Bone marrow (tissue), 2 donors: ENCODE measurements around the gene KCNN2.

Experiments
- DNase-seq, 2 donors: peaks; one replicate each; lab custom pipeline; 2025; lab: John Stamatoyannopoulos, UW

KCNN2 gene

DNA sequence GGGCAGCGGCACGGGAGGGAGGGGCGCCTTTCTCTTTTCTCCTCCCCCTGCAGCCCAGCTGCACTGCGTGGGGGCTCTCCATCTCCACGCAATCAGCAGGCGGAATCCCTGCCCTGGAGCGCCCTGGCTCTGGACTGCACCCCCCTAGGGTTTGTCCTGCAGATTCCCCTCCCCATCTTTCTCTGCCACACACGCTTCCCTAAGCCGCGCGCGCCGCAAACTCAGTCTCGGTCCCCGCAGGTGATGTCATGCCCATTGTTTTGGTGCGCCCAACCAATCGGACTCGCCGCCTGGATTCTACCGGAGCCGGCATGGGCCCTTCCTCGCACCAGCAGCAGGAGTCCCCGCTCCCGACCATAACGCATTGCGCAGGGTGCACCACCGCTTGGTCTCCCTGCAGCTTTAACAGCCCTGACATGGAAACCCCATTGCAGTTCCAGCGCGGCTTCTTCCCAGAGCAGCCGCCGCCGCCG is at the start of gene KCNN2:
Gene KCNN2, plus strand, starts transcription at position 347 of the 473 bp plus-strand sequence. Its CDS starts 70 bp downstream, at position 417.
- DNase-seq, result no peak

DNA sequence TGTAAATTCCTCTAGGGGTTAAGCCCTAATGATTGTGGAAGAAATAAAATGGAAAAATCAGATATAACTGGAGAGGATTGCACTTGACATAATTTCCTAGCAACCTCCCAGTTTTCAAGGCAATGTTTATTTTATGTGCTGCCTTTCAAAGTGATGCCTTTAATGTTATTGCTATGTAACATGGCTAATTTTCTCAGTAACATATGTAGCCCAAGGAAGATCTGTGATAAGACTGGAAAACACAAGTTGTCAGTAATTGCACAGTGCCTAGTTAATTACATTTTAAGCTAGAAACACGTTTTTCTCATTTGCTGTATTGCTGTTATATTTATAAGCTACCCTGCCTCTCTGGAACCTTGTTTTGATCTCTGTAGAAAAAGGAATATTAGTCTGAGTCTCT is 49.2 kb upstream of the KCNN2 start:
- no peak for DNase-seq

DNA sequence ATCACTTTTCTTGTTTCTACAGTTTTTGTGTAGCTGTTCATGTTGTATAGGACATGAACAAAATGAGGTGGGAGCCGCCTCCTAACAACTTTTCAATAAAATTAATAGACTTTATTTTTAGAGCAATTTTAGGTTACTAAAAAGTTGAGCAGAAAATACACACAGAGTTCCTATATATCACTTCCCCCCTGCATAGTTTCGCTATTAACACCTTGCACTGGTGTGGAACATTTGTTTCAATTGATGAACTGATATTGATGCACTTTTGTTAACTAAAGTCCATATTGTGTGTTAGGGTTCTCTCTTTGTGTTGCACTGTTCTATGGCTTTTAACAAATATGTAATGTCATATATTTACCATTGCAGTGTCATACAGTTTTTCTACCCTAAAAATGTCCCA is 47.8 kb upstream of the KCNN2 start:
- no peak for DNase-seq

DNA sequence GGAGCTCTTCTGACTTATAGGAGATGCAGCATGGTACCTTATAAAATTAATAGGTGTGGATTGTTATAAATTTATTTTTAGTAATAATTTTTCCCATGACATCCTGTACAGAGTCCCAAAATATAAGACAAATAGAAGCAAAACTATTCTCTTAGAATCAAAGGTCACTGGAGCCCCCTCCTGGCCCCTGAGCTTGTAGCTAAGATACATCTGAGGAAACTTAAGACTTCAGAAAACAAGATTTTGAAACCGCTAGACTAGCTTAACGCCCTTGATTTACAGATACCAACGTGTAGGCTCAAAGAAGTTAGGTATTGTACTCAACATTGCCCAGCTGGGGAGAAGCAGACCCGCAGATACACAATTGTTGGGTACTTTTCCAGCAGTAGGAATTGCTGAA is 45.7 kb upstream of the KCNN2 start:
- no peak for DNase-seq

DNA sequence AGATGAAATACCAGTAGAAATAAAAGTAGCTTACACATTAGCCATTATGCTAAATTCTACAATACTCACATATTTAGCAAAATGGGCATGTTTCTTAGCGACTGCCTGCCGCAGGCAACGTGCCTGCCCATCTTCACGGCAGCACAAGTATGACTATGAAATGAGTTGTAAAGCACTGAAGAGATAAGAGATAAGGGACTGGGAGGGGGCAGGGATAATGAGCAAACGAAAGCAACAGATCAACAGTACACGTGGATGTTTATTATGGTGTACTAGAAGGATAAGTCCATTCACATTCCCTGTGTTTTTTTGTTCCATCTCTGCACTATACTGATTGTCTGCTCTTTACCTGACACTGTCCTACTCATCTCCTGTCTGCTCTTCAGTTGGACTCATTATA is 44.1 kb upstream of the KCNN2 start:
- no peak for DNase-seq

DNA sequence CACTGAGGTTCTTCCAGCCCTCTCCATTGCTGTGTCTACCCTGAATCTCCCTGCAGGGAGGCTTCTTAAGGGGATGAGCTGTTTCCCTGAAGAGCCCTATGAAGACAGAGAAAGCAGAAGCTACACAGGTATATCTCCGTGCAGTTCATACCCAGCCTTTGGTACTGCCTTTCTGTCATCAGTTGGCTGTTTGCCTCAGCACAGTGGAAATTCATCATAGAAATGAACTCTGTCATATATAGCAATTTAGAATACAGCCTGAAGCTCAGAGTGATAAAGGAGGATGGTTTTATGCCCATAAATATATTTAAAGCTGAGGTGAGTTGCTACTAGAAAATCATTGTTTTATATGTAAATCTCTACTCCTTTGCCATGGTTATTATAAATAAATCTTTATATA is 42.6 kb upstream of the KCNN2 start:
- DNase-seq, result no peak

DNA sequence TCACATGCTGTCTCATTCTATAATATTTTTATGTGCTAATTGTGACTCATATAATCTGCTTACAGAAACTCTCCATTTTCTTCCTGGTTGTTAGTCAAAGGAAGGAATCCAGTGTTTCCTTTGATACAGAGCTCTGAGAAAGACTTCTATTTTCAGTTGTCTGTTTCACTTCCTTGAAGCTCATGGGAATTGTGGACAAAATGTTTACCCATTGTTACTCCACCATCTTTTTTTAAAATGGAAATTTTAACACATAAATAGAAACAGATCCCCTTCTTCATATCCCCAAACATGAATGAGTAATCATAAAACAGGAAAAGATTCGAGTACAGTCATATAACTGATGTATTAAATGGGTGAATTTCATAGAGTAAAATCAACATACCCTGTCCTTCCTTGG is 42.0 kb upstream of the KCNN2 start:
- no peak for DNase-seq

DNA sequence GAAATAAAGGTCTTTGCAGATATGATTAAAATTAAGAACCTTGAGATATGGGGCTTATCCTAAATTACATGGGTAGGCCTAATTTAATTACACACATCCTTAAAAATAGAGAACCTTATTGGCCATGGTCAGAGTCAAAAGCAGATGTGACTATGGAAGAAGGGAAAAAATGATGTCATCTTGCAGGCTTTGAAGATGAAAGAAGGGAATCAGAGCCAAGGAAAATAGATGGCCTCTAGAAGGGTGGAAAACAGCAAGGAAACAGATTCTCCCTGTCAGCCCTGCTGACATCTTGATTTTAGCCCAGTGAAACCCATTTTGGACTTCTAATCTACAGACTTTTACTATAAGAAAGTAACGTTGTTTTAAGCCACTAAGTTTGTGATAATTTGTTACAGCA is 37.6 kb upstream of the KCNN2 start:
- no peak for DNase-seq

DNA sequence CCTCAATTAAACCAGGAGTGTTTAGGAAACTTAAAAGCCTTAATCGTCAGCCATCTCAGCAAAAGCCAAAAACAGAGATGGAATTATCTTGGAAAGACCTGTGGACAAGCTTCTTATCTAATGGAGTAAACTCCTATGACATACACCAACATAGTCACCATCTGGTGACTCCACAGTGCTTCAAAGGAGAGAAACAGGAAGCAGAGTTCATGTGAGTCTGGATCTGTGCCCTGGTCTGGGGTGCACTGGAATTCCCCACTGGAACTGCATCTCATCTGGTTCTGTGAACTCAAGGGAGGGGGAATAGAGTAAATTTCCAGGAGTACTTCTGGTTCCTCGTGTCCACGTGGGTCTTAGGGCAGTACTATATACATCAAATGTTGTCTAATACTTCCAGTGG is 36.3 kb upstream of the KCNN2 start:
- DNase-seq, result no peak

DNA sequence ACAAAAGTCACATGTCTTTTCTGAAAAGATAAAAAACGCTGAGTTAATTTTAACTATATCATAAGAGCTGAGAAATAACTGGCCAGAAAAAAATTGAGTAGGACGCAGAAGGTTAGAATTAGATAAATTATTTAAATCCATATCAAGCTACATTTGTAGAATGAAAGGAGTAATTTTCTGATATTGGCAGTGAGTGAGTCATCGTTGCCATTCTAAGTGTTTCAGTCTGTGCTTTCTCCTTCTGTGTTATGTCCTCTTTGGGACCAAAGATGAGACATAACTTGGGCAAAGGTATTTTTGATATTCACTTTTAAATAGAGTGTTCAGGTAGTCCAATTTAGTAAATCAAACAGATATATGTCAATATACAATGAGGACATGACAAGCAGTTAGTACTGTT is 34.4 kb upstream of the KCNN2 start:
- no peak for DNase-seq

DNA sequence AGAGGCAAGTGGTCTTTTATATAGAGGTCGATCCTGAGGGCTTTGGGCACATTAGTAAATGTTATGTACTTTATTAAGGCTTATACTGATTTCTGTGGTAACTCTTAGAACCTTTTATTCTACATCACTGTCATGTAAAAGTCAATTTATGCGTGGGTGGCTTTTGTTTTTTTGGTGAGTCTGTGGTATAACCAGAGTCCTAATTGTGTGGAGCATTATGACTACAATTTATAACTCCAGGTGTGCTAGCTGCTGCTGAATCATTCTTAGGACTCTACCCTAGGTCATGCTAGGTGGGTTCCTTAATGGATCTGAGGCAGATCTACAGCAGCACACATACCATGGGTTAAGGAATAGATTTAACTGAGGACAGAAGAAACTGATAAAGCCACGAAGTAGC is 33.9 kb upstream of the KCNN2 start:
- no peak for DNase-seq

DNA sequence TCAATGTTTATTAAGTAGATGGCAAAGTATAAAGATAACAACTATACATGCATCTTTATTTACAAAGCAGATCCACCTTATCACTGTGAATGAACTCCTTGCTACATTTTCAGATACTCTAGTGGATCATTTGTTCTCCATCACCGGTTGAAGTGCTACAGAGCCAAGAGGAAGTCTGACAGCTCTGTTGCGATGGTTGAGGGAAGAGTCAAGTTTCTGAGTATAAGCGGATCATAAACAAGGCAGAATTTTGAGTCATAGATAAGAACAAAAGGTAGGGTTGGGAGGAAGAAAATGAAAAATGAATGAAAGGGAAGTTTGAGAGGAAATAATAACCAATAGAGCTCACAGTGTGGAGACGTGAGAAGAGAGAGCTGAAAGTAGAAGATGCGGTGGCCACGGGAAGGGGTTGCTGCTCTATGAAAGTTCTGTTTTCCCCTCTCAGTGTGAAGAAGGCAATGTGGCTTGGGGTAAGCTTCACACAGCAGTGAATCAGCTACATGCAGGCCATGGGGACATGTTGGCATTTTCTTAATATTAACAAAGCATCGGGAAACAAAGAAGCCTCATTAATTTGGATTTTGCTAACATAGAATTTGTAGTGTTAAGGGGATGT is 30.8 kb upstream of the KCNN2 start:
- DNase-seq, result no peak

DNA sequence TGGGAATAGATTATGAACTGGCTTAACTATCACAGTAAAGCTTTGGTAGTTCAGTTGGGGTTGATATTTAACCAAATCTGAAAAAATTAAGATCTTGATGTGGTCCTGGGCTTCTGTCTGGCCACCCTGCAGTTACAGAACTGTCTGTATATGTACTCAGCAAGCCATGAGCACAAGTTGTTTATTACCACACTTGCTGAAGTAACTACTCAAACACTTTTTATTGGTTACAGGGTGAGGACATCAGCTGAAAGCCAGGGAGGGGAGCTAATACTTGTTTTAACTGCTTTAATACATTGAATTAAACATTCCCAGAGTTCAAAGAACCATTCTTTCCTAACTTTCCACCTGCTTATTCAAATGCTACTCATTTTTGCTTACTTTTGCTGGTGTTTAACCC is 29.4 kb upstream of the KCNN2 start:
- no peak for DNase-seq

DNA sequence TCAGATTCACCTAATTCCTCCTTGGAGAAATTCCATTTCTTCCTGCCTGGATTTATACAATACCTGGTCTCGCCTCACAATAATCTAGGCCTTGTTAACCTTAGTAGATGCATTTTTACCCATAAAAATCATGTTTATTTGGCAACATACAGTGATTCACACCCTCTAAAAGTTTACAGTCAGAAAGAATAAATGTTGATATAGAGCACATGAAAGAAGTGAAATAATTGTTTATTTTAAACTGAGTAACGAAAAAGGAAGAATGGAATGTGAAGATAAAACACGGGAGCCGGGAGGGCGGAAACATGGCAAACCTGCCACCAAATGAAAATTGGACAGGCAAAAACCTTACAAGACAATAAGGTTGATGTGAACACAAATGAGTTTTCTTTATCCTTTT is 28.9 kb upstream of the KCNN2 start:
- no peak for DNase-seq

DNA sequence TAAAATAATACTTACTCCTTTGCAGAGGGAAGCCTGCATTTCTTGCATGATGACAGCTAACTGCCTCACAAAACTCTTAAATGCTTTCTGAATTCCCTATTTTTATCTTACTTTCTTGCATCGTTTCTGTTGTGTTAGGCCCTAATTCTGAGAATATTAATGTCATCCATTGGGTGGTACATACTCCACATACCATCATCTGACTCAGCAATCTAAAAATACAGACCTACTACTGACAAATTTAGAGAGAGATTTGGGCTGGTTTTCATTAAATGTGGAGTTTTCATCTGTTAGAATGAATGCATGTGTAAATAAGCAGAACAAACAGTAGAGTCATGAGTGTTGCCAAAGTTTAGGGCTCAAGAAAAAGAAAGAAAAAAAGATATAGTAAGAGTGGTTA is 26.5 kb upstream of the KCNN2 start:
- DNase-seq, result no peak

DNA sequence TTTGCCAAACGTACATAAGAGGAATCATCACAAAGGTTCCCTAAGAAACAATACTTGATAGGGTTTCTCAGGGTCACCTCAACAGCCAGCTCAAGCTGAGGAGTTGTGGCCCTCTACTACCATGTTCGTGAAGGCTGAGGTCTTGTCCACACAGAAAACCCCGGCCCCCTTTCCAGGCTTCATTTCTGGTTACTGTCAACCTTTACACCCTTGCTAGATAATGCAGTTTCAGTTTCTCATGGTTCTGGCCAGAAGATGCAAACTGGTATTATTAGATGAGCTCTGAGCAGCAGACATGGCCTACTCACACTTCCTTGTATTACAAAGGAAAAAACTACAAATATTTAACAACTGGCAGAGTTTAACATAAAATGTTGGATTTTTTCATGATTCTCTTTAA is 22.8 kb upstream of the KCNN2 start:
- DNase-seq, result no peak

DNA sequence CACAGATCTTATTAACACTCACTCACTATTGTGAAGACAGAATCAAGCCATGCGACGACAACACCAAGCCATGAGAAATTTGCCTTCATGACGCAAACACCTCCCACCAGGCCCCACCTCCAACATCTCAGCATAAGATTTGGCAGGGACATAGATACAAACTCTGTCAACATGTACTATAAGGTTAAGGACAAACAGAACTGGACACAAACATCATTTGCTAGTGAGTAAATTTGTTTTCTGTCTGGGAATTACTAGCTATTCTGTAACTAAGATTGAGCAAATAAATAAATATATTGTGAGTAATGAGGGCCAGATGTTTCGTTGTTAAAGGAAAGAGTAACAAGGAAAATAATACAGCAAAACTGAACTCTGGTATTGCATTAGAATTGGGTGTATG is 15.7 kb upstream of the KCNN2 start:
- no peak for DNase-seq

DNA sequence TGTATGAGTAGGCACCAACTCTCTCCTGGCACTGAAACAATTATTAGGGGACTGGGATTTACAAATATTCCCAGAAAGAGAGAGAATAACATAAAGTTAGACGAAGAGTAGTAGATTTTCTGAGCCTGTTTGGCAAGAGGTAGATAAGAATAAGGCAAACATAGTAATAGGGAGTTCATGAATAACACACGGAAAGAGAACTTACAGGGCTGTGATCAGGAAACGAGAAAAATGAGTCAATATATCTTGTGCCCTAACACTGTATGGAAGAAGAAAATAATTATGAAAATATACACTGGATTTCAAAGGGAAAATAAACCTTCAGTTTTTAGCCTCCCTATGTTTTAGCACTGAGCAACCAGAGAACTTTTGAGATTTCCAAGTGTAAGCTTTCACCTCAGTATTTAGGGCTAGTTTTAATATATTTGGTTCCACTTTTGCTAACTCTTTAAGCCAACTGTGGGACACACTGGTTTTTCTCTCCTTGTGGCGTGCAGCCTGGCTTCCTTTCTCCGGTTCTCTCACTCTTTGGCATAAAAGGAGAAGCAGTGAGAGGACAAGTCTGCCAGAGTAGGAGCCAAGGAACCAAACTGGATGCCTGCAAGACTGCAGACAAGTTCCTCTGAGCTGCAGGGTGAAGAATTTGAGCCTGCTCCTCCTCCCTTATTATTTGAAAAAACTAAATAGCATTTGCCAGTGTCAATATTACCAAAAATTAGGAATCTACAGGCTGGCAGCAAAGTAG is 6.6 kb upstream of the KCNN2 start:
- DNase-seq, result no peak

DNA sequence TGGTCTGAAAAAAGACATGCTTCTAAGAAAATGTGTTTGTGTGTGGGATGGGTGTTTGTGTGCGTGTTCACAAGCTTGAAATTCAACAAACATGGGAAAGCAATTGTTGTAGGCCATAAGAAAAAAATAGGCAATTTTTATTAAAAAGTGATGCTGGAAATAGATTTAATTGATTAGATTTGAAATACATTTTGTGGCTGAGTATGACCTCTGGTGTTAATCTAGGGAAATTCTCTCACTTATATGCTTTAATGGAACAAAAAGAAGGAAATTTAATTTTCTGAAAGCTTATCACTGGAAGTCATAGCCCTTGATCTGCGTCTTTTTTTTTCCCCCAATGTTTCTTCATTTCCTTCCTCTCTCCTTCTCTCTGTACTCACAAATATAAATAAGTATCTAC is 3.5 kb upstream of the KCNN2 start:
- no peak for DNase-seq

DNA sequence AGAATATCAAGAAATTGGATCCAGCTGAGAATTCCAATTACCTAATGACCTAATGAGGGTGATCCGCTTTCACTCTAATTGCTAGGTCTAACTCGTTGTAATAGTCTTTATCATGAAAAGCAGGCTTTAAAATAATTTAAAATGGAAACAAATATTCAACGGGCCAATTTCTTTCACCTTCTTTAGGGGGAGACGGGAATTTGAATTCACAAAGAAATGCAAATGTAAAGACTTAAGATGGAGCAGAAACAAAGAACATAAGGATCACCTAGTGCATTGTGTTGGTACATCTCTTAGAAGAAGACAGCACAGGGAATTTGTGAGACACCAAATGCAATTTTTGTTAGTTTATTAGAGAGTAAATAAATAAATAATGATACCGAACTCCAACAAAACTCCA is 1.5 kb upstream of the KCNN2 start:
- DNase-seq, result no peak

DNA sequence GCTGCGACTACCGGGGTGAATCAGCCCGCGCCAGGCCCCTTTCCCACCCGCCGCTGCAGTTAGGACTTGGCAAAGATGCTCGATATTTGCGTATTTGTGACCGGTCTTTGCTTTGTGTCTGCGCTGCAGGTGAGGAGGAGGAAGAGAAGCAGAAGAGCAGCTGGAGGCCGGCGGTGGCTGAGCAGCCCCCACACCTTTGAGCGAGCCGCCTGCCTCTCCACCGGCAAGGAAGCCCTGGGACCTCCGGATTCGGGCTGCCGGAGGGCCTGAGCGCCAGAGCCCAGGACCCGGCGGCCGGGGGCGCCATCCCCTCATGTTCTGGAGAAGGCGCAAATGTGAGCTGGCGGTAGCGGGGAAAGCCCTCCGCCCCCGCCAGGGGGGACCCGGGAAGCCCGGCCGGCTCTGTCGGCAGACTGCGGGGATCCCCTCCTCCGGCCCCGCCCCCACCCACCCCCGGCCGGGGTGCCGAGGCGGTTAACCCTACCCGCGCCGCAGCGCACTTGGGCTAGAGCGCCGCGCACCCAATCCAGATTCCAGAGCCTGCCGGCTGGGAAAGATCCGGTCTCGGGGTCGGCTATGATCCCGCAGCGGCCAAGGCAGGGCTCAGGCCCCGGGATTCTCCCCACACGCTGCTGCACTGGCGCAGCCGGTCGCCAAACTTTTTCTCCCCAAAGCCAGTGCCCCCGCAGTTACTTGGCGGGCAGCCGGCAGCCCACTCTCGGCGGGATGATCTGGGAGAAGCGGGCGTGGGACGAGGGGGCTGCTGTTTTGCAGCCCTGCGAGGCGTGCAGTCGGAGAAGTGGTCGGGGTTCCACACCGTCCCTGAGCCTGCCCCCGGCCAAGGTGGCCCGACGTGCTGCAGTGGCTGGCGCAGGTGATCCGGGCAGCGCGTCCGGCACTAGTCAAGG is 800 bp upstream of the KCNN2 start:
- no peak for DNase-seq

DNA sequence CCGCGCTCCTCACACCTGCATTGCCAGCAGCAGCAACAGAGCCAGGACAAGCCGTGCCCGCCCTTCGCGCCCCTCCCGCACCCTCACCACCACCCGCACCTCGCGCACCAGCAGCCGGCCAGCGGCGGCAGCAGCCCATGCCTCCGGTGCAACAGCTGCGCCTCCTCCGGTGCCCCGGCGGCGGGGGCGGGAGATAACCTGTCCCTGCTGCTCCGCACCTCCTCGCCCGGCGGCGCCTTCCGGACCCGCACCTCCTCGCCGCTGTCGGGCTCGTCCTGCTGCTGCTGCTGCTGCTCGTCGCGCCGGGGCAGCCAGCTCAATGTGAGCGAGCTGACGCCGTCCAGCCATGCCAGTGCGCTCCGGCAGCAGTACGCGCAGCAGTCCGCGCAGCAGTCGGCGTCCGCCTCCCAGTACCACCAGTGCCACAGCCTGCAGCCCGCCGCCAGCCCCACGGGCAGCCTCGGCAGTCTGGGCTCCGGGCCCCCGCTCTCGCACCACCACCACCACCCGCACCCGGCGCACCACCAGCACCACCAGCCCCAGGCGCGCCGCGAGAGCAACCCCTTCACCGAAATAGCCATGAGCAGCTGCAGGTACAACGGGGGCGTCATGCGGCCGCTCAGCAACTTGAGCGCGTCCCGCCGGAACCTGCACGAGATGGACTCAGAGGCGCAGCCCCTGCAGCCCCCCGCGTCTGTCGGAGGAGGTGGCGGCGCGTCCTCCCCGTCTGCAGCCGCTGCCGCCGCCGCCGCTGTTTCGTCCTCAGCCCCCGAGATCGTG is 517 bp downstream of the KCNN2 start:
- DNase-seq, result no peak
